ENCODE data around the gene DTX3. TPM values are rescaled to one million over a fixed set of nuclear protein-coding genes. Genes with fewer than 3 reads are reported as not detected.

Gene DTX3
- total RNA-seq, 1 donor from 2014 or later = 22.1 TPM

DNA sequence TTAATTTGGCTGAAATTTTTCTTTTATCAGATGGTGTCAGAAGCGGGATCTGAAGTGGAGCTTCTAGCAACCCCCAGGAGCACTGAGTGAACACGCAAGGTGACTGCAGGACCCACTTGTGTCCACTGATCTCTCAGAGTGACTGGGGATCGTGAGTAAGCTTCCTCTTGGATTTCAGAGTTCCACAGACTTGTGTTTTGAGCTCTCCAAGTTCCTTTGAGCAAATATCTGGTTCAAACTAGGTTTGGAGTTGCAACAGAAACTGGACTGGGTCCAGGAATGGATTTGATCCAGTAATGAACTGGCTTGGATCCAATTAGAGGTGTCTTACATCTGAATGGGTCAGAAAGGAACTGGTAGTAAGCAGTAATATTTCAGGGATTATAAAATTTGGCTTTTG lies 53.1 kb downstream of the DTX3 start:
- no peak overlapping the region for H3K4me3 ChIP-seq
- no peak overlapping the region for H3K27ac ChIP-seq
- H3K4me1 ChIP-seq = no peaks in the 10 kb centered on the region
- no peak for DNase-seq (ENCODE audit: extremely low spot score in 2 of 2)
- no peaks in the 10 kb centered on the region for H3K36me3 ChIP-seq
- H3K27me3 ChIP-seq = no peaks in the 10 kb centered on the region
- no peak for TF ChIP-seq POLR2AphosphoS5 (IDR thresholded peaks at IDR 0.05; ENCODE audit: insufficient read depth in 1 of 2, low read depth in 1 of 2)
- no peak for TF ChIP-seq POLR2A (IDR thresholded peaks at IDR 0.05)
- TF ChIP-seq, protein P1, sequence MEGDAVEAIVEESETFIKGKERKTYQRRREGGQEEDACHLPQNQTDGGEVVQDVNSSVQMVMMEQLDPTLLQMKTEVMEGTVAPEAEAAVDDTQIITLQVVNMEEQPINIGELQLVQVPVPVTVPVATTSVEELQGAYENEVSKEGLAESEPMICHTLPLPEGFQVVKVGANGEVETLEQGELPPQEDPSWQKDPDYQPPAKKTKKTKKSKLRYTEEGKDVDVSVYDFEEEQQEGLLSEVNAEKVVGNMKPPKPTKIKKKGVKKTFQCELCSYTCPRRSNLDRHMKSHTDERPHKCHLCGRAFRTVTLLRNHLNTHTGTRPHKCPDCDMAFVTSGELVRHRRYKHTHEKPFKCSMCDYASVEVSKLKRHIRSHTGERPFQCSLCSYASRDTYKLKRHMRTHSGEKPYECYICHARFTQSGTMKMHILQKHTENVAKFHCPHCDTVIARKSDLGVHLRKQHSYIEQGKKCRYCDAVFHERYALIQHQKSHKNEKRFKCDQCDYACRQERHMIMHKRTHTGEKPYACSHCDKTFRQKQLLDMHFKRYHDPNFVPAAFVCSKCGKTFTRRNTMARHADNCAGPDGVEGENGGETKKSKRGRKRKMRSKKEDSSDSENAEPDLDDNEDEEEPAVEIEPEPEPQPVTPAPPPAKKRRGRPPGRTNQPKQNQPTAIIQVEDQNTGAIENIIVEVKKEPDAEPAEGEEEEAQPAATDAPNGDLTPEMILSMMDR (IDR thresholded peaks at IDR 0.05) = no peak
- intact Hi-C loops (cut with DNase I) = no loop called here
- no peaks in the 10 kb centered on the region for H3K9me3 ChIP-seq

DNA sequence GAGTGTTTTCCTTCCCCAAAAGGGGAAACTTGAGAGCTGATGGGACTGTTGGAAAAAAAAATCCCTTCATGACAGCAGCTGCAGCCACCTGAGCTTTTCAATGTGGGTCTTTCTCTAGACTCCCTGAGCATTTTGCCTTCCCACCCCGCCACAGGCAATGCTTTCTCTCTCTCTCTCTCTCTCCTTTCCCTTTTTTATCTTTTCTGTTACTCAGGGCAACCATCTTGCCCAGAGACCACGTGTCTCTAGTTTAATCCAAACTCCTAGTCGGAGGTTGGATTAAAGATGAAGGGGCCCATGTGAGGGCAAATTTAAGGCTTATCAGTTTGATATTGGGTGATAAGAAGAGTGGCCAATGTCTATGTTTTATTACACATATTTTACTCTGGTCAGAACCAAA lies 54.3 kb downstream of the DTX3 start:
- H3K9me3 ChIP-seq = no peaks in the 10 kb centered on the region
- intact Hi-C loops (cut with DNase I) = no loop called here
- TF ChIP-seq POLR2AphosphoS5 (IDR thresholded peaks at IDR 0.05; ENCODE audit: insufficient read depth in 1 of 2, low read depth in 1 of 2) (no peak), POLR2A (IDR thresholded peaks at IDR 0.05) (no peak)
- TF ChIP-seq, protein P1 (IDR thresholded peaks at IDR 0.05) = no peak
- DNase-seq (ENCODE audit: extremely low spot score in 2 of 2) = no peak
- H3K27ac ChIP-seq = no peak overlapping the region
- no peaks in the 10 kb centered on the region for H3K27me3 ChIP-seq
- H3K36me3 ChIP-seq = no peaks in the 10 kb centered on the region
- no peaks in the 10 kb centered on the region for H3K4me1 ChIP-seq
- H3K4me3 ChIP-seq = no peak overlapping the region

Other genes starting within 250 kb of the DTX3 start
- 44.2 TPM for gene R3HDM2, start 173.8 kb upstream of the DTX3 start, total RNA-seq
- not detected for gene INHBC, start 170.0 kb upstream of the DTX3 start, total RNA-seq
- not detected for gene INHBE, start 149.5 kb upstream of the DTX3 start, total RNA-seq
- 0.25 TPM for gene GLI1, start 145.0 kb upstream of the DTX3 start, total RNA-seq
- 28.7 TPM for gene ARHGAP9, start 125.0 kb upstream of the DTX3 start, total RNA-seq
- 71.2 TPM for gene MARS1, start 116.8 kb upstream of the DTX3 start, total RNA-seq
- gene DDIT3, start 84.3 kb upstream of the DTX3 start, total RNA-seq = 25.0 TPM
- 26.8 TPM for gene MBD6, start 82.0 kb upstream of the DTX3 start, total RNA-seq
- 131 TPM for gene DCTN2, start 57.6 kb upstream of the DTX3 start, total RNA-seq
- gene KIF5A, start 54.8 kb upstream of the DTX3 start, total RNA-seq = 4.4 TPM
- 16.7 TPM for gene PIP4K2C, start 13.6 kb upstream of the DTX3 start, total RNA-seq
- 28.7 TPM for gene ARHGEF25, start 6.6 kb downstream of the DTX3 start, total RNA-seq
- 7.6 TPM for gene B4GALNT1, start 28.4 kb downstream of the DTX3 start, total RNA-seq
- gene OS9, start 89.3 kb downstream of the DTX3 start, total RNA-seq = 105 TPM
- 1.5 TPM for gene AGAP2, start 133.9 kb downstream of the DTX3 start, total RNA-seq
- 67.0 TPM for gene TSPAN31, start 140.2 kb downstream of the DTX3 start, total RNA-seq
- 102 TPM for gene CDK4, start 147.5 kb downstream of the DTX3 start, total RNA-seq
- gene MARCHF9, start 150.3 kb downstream of the DTX3 start, total RNA-seq = 8.3 TPM
- gene CYP27B1, start 162.3 kb downstream of the DTX3 start, total RNA-seq = 1.7 TPM
- 10.8 TPM for gene METTL1, start 167.3 kb downstream of the DTX3 start, total RNA-seq
- gene EEF1AKMT3, start 167.8 kb downstream of the DTX3 start, total RNA-seq = 9.3 TPM
- 17.9 TPM for gene TSFM, start 178.0 kb downstream of the DTX3 start, total RNA-seq
- gene AVIL, start 213.9 kb downstream of the DTX3 start, total RNA-seq = 5.2 TPM
- 108 TPM for gene CTDSP2, start 241.9 kb downstream of the DTX3 start, total RNA-seq

Data from vagina (tissue), 2 donors.